ENCODE measurements around the gene UQCRC2.
"Not testable (repeated sequence)": the region's sequence is repeated elsewhere in the genome, so short reads cannot be mapped to it uniquely, and the experiment has no call there.

The UQCRC2 gene

DNA sequence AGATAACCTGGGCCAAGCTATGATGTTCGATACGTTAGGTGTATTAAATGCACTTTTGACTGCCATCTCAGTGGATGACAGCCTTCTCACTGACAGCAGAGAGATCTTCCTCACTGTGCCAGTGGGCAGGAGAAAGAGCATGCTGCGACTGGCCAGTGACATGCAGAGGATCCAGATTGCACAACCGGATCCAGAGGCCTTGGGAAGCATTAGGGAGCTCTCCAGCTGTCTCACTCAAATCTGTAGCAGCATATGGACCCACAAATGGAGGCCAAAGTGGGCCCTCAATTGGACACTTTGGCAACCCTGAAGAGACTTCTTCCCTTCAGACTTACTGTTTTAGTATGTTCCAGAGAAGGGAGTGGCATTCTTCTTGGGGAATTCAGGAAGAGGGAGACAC lies 26.9 kb downstream of the UQCRC2 start:
- in situ Hi-C loops (cut with HindIII; ENCODE audit: low sequenced_read_pairs), result loop anchor here (5.0 kb wide), 1 partner anchor 117 kb away; no protein-coding TSS in a partner anchor

DNA sequence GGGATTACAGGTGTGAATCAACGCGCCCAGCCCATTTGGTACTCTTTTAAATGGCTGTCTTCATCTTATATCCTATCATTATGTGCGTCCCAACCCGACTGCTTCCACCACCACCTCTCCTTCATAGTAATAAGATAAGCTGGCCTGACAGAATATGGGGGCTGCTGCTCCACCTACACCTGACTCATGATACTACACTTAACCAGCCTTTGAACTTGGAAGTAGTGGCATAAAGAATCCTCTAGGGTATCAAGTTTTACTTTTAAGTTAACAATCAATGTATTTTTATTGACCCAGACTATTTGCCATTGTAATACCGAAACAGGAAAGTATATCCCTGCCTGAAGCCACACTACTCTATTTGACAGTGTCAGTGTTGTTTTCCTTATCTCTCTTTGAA lies 28.9 kb downstream of the UQCRC2 start:
- in situ Hi-C loops (cut with HindIII; ENCODE audit: low sequenced_read_pairs), result loop anchor here (5.0 kb wide), 1 partner anchor 115 kb away; no protein-coding TSS in a partner anchor

DNA sequence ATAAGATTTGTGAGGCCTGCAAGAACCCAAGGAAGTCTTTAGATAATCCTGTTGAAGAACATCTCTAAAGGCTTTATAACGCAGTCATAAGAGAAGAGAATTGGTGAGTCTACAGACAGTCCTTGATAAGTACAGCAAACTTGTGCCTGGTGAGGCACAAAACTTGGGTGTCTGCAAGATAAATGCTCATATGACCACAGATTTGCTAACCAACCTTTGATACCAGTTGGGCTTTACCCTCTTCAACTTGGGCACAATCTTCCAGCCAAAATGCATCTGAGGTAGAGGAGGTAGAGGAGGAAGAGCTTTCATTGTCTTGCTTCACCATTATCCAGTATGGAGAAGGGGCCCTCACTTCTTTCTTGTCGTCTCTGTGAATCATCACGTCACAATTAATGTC lies 30.9 kb downstream of the UQCRC2 start:
- in situ Hi-C loops (cut with HindIII; ENCODE audit: low sequenced_read_pairs), result loop anchor here (5.0 kb wide), 1 partner anchor 113 kb away; no protein-coding TSS in a partner anchor

DNA sequence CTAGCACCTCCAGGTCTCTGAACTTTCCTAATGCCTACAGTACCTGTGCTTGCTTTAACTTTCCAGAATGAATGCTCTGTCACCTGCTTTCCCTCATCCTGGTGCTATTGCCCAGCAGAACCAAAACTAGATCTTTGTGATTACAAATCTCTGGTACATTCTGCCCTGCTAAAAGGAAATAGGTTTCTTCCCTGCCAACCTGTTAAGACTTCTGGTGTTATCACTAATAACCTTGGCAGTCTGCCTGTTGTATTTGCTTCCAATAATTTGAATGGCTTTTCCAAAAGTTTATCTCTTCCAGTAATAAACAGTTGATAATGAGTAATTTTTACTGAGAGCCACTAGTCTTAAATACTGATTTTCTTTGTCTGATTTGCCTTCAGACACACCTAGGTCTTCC lies 32.4 kb downstream of the UQCRC2 start:
- in situ Hi-C loops (cut with HindIII; ENCODE audit: low sequenced_read_pairs), result no loop called here

DNA sequence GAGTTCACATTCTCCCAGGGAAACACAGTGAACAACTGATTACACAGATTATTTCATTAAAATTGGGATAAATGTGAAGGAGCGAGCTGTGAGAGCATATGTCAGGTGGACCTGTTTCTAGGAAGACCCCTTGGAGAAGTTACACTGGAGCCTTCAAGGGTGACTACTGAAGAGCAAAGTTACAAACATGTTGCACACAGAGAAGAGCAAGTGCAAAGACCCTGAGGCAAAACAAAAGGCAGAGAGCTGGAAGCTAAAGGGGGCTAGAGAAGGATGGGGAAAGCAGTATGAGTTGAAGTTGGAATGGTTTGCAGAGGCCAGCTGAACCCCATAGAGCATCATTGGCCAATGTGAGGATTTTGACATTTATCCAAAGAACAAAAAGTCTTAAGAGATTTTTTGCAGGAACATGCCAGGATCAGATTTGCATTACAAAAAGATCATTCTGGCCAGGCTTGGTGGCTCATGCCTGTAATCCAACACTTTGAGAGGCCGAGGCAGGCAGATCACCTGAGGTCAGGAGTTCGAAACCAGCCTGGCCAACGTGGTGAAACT lies 33.6 kb downstream of the UQCRC2 start:
- in situ Hi-C loops (cut with HindIII; ENCODE audit: low sequenced_read_pairs), result no loop called here

DNA sequence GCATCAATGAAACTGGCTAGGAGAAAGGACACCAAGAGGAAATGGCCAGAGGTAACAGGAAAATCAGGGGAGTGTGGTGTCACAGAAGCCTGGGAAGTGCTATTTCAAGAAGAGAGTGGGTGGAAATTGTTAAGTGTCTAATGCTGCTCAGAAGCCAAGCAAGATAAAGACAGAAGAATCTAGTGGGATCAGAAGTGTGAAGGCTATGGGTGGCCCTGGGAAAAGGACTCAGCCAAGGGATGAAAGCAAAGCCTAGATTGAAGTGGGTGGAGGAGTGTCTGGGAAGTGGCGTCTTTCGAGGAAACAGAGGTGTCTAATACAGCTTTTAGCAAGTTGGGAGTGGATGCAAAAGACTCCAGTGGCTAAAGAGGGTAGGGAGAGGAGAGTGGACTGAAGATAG lies 34.3 kb downstream of the UQCRC2 start:
- in situ Hi-C loops (cut with HindIII; ENCODE audit: low sequenced_read_pairs), result no loop called here

DNA sequence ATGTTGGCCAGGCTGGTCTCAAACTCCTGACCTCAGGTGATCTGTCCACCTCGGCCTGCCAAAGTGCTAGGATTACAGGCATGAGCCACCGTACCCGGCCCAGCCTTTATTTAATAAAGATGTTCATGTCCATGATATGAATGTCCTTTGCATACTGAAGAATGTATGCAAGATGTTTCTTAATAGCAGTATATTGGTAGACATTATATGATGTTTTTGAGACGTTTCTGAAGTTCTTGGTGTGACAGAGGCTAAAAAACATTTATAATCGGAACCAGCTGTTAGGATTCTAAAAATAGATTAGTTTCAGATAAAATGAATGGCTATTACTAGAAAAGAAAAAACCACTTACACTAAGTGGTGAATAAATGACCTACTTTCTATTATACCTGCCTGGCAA lies 36.0 kb downstream of the UQCRC2 start:
- in situ Hi-C loops (cut with HindIII; ENCODE audit: low sequenced_read_pairs), result no loop called here

DNA sequence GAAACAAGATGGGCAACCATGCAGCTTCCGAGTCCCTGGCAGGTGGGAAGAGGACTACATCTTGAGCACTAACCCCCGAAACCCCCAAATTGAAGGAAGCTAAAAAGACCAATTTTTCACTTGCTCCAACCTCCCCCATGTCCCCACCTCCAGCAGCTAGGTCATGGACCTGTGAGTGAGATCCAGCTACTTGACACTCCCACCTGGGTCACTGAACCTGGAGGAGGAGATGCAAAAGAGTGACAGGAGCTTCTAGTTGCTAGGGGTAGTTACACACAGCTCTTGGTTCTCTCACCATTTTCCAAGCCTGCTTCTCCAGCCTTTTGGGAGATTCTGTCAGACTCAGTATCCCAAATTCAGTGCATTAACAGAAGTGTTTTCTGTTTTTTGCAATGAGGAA lies 36.6 kb downstream of the UQCRC2 start:
- in situ Hi-C loops (cut with HindIII; ENCODE audit: low sequenced_read_pairs), result no loop called here

DNA sequence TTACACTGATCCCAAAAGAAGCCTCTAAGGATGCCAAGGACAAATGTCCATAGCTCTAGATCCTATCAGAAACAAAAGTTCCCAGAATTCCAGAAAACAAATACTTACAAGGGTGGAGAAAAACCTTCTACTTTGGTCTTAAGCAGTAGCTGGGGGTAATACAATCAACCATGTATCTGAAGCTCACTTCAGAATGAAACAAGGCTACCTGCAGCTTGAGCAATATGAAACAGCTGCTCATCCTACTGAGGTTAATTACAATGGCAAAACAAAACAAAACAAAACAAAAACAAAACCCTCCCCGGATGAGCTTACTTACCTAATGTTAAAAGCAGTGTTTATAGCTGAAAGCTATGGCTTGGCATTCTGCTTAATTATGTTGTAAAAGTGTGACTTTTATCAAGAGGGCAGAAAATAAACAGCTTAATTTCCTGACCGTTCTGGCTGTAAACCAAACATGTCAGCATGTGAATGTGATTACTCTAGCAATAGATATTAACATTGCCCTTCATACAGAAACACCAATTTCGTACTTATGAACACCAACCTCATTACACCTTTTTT lies 37.3 kb downstream of the UQCRC2 start:
- in situ Hi-C loops (cut with HindIII; ENCODE audit: low sequenced_read_pairs), result no loop called here

DNA sequence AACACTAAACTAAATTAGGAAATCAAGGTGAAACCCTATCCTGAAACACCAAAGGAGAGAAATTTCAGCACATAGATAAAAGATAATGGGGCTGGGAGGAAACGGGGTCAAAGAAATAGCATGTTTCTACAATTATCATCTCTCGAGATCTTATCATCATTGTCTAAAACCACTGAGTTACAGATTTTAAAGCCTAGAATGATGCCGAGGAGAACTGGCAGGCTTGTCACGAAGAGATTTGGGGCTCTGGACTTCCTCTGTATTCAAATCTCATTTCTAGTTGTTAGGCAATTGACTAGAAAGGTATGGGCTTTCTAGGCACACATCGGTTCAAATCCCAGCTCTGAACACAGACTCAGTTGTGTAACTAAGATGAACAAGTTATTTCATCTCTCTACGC lies 38.5 kb downstream of the UQCRC2 start:
- in situ Hi-C loops (cut with HindIII; ENCODE audit: low sequenced_read_pairs), result no loop called here

DNA sequence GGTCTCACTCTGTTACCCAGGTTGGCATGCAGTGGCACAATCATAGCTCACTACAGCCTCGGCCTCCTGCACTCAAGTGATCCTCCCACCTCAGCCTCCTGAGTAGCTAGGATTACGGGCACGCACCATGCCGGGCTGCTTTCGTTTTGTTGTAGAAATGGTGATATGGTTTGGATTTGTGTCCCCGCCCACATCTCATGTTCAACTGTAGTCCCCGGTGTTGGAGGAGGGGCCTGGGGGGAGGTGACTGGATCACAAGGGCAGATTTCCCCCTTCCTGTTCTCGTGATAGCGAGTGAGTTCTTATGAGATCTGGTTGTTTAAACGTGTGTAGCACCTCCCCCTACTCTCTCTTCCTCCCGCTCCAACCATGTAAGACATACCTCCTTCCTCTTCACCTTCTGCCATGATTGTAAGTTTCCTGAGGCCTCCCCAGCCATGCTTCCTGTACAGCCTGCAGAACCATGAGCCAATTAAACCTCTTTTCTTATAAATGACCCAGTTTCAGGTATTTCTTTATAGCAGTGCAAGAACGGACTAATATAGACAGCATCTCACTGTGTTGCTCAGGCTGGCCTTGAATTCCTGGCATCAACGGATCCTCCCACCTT lies 41.8 kb downstream of the UQCRC2 start:
- in situ Hi-C loops (cut with HindIII; ENCODE audit: low sequenced_read_pairs), result no loop called here

DNA sequence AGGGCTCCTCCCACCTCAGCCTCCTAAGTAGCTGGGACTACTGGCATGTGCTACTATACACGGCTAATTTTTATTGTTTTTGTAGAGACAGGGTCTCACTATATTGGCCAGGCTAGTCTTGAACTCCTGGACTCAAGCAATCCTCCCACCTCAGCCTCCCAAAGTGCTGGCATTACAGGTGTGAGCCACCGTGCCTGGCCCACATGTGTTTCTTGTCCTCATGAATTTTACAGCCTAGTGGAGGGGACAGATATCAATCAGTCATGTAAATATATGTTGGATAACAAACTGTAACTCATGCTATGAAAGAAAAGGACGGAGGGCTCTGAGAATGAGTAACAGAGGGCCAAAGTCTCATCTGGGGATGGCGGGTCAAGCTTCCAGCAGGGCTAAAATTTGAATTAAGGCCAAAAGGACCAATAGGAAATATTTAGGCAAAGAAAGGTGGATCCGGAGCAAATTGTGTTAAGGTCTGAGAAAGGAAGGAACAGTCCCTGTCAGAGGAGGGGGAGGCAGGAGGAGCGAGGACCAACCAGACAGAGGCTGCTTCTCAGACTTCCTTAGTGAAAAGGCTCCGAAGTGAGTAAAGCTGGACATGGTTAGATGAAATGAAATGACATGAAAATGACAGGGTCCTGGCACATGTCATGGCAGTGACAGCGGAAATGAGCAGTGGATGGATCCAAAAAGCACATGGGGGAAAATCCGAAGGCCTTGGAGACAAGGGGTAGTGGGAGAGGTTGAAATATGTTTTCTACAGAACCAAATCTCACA lies 43.9 kb downstream of the UQCRC2 start:
- in situ Hi-C loops (cut with HindIII; ENCODE audit: low sequenced_read_pairs), result no loop called here

DNA sequence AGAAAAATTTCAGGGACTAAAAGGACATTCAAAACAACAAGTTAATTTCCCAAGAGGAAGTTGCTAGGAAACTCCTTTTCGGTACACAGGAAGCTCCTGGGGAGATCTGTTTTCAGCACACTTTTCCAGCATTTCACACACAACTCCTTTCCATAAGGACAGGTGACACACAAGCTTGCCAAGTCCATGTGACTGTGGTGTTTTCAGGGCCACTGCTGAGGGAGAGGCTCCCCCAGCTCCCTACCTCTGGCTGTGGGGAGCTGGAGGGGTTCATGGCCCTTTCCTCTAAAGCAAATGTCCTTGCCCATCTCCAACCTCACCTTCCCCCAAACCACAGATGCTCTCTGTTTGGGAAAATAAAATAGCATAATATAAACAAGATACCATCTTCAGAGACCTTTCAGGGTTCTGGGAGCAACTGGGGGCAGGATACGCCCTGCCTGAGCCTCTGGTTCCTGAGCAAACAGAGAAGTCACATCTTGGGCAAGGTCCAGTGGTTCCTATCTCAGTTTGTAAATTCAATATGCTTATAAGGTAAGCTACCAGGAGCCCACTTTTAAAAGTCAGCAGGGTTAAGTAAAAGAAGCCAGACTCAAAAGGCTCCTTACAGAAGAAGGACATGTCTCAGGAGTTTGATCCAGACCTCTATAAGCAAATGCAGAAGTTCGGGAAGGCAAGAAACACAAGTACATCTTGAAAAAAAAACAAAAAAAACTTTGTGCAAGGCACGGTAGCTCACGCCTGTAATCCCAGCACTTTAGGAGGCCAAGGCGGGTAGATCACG lies 44.7 kb downstream of the UQCRC2 start:
- in situ Hi-C loops (cut with HindIII; ENCODE audit: low sequenced_read_pairs), result no loop called here

DNA sequence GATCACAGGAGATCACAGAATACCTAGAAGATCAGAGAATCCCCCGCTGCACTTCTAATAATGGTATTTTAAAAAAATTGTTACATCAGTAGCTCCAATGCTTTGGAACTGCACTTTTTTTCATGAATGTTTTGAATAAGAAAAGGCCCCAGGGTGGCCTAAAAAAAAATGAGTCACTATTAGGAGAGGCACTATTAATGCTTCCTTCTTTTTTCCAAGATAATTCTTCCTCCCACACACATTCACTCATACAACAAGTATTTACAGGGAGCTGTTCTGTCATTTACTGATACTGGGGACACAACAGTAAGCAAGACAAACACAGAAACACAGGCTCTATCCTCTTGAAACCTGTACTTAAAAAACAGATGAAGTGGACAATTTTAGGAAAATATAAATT lies 48.4 kb downstream of the UQCRC2 start:
- in situ Hi-C loops (cut with HindIII; ENCODE audit: low sequenced_read_pairs), result no loop called here

DNA sequence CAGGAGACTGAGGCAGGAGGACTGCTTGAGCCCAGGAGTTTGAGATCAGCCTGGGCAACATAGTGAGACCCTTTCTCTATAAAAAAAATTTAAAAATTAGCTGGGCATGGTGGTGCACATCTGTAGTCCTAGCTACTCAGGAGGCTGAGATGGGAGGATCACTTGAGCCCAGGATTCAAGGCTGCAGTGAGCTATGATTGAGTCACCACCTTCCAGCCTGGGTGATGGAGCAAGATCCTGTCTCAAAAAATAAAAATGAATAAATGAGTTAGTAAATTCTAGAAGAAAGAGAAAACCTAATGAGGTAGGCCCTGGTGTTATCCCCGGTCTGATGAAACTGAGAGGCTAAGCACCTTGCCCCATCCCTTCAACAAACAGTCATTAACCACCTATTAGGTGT lies 48.9 kb downstream of the UQCRC2 start:
- in situ Hi-C loops (cut with HindIII; ENCODE audit: low sequenced_read_pairs), result not testable (repeated sequence)

DNA sequence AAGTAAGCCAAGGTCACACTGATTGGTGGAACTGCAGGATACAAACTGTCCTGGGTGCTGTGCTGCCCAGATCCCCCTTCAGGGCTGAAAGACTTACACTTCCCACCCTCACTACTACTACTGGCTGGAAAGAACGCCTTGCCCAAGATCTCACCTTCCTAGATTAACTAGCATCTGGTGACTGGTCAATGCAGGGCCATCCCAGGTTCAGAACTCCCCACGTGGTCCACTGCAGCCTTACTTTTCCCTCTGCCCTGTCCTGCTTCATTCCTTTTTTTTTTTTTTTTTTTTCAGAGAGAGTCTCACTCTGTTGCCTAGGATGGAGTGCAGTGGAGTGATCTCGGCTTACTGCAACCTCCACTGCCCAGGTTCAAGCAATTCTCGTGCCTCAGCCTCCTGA lies 50.0 kb downstream of the UQCRC2 start:
- in situ Hi-C loops (cut with HindIII; ENCODE audit: low sequenced_read_pairs), result no loop called here

DNA sequence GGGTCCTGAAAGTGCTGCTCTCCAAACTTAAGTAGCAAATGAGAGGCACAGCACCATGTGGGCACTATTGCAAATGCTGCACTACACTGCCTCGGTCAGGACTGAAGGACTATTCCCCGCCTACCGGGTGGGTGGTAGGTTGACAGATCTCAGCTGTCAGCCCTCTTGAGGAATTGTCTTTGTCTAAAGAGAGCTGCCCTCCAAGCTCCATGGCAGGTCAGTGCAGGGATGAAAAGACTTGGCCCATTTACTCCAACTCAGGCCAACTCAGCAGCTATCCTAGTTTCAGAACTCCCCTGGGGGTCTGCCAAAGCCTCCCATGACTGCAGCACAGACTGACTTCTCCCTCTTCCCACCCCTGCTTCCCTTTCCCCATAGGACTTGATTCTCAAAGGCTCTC lies 51.2 kb downstream of the UQCRC2 start:
- in situ Hi-C loops (cut with HindIII; ENCODE audit: low sequenced_read_pairs), result no loop called here

DNA sequence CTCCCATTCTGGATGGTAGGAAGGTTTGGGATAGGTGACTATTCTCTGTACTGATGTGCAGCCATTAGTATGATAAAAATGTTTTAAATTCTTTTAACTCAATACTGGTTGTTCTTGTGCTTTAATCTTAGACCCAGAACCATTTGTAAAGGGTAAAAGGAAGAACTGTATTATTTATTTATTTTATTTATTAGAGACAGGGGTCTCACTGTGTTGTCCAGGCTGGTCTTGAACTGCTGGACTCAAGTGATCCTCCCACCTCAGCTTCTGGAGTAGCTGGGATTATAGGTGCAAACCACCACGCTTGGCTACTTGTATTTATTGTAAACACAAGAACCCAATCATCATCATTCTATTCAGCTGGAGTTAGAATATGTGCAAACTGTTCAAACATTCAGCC lies 52.6 kb downstream of the UQCRC2 start:
- in situ Hi-C loops (cut with HindIII; ENCODE audit: low sequenced_read_pairs), result no loop called here

DNA sequence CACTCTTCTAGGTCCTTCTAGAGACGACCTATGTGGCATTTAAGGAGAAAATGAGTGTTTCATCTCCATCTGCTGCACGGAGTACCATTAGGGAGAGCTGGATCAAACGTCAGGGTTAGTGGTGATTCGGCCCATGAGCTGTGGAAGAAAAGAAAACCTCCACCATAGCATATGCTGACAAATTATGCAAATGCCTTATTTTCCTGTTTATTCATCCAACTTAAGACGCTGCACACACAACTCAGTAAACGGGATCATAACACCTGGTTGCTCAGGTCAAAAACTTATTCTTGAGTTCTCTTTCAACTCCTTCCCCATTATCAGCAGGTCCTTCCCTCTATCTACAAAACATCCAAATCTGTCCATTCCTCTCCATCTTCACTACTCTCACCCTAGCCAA lies 53.5 kb downstream of the UQCRC2 start:
- in situ Hi-C loops (cut with HindIII; ENCODE audit: low sequenced_read_pairs), result no loop called here

DNA sequence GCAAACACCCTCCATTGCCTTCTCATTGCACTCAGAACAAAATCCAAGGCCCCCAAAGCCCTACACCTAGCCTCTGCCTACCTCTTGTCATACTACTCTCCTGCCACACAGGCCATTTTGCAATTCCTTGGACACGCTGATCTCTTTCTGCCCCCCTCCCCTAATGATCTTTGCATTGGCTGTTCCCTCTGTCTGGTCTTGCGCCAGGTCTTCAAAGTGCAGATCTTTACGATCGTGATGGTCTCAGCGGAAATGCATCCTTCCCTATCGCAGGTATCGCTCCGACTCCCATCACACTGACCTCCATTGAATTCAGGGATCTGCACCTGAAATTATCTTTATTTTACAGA lies 54.0 kb downstream of the UQCRC2 start:
- in situ Hi-C loops (cut with HindIII; ENCODE audit: low sequenced_read_pairs), result no loop called here

DNA sequence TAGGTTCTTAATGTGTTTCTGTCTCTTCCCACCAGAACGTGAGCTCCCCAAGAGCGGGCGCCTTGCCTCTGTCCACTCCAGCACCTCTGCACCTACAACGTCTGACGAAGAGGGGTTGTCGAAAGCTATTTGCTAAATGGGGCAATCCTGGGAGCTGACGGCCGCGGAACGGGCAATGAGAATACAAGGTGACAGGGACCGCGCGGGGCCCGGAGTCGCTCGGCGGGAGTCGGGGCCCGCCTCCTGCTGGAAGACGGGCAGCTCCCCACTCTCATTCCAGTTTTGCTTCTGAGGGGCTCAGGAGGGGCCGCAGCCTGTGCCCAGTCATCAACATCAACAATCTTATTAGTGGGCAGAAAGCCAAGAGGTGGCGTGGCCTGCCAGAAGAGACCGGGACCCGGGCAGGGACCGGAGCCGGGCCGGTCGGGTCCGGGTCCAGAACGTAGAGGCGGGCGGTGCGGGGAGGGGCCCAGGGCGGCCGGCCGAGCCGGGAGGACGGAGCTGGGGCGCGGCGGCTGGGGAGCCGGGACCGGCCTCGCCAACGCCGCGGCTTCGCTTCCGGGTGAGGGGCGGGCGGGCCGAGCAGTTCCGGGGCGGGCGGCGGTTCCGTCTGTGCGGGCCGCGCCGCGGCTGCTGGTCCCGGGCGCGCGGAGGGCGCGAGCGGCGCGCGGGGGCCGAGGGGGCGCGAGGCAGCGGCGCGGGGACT lies 54.5 kb downstream of the UQCRC2 start, which contains the start of gene MOSMO:
Gene MOSMO (plus strand): TSS at position 603 of the 706 bp plus-strand sequence. CDS start 191 bp downstream, outside the sequence.
- in situ Hi-C loops (cut with HindIII; ENCODE audit: low sequenced_read_pairs), result no loop called here

Data from DLD1 (cell line).